GM19043 (cell line): ENCODE data around the gene MTA1.

ENCODE experiments used
- ATAC-seq: cut with Tn5 transposase; IDR thresholded peaks from one replicate; pipeline ENCODE4 v1.9.1; 2021; ENCODE audit warnings: low read depth; ENCODE audit not compliant: unreplicated experiment

The MTA1 gene

DNA sequence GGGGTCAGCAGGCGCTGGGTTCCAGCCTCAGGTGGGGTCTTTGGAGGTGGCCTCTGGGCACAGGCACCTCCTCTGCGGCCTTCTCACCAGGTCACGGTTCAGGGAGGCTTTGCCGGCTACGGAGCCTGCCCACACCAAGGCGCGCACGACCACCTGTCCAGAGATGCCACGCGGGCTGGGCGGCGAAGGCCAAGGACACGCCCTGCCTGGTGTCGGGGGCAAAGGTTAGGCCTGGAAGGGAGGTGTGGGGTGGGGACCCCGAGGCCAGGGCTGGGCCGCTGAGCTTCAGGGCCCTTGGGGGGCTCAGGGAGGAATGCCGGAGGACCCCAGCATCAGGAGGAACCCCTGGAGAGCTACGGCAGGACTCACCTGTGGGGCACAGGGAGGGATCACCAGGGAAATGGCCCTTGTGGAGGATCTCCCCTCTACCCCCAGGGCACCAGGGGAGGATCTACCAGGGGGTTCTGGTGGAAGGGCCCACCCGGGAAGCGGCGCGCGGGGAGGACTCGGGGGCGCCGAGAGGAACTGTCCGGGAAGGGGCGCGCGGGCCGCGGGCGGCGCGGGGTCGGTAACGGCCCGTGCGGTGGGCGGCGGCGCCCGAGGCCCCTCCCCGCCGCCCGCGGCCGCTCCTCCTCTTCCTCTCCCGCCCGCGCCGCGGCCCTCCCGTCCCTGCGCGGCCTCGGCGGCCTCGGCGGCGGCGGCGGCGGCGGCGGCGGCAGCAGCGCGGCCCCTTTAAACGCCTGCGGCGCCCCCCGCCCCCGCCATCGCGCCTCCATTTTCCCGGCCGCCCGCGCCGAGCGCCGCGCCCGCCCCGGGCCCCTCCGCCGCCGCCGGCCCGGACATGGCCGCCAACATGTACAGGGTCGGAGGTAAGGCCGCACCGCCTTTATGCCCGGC, at the start of gene MTA1:
TSS of gene MTA1 (plus strand) at position 633 of the 897 bp plus-strand sequence. CDS start at position 842, 209 bp downstream.
- ATAC-seq, result no peak

DNA sequence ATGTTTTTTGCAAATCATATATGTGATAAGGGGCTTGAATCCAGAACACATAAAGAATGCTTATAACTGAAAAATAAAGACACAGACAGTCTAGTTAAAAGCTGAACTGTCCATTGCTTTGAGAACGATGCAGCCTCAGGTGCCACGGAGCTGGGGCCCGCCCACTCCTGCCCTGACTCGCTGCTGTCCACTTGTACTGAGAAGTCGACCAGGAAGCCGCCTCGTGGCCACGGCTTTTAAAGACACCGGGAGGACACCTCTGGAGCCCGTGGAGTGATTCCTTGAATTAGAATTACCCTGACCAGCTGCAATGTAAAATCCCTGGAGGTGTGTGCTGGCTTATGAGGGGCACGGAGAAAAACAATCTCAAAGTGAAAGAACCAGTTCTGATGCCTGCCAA, 45.2 kb upstream of the MTA1 start:
- ATAC-seq, result no peak

DNA sequence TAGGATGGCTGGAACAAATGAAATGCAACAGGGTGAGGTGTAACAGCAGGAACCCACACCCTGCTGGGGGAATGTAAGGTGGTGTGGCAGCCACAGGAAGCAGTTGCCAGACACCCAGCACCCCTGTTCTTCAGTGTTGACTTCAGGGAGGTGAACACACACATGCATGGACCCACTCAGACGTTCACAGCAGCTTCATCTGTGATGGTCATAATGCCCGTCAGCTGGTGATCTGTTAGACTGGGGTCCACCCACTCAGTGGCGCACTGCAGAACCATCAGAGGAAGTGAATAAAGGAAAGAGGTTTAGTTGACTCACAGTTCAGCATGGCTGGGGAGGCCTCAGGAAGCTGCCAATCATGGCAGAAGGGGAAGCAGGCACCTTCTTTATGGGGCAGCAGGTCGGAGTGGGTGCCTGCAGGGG, 44.0 kb upstream of the MTA1 start:
- no peak for ATAC-seq

DNA sequence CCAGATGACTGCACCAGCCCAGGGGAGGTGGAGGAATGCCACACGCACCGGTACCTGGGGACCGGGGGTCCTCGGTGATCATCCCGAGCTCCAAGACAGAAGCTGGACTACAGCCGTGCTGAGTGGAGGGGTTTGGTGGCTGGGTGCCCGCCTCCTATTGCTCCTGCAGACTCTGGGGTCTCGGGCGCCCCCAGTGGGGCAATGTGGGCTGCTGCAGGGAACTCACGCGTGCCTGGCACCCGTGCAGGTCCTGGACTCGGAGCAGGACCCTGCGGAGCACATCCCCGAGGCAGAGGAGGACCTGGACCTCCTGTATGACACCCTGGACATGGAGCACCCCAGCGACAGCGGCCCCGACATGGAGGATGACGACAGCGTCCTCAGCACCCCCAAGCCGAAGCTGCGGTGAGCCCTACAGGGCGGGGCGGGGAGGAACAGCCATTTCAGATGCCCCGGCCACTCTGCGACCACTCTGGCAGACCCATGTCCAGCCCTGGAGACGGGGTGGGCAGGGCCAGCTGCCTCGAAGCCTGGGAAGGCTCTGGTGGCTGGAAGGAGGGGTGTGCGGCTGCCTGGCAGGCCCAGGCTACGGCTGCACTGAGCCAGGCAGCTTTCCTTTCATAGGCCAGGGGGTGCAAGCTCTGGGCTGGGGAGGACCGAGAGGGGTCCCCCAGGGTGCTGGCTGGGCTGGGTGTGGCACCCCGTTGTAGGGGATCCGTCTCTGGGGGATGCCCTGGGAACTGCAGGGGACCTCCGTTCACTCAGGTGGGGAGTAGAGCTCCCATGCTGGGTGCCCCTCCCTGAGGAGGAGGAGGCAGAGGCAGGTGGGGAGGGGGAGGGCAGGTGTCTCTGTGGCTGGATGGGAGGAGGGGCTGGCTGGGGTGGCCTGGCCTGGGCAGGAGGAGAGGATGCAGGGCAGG, 42.8 kb upstream of the MTA1 start:
- ATAC-seq, result no peak

DNA sequence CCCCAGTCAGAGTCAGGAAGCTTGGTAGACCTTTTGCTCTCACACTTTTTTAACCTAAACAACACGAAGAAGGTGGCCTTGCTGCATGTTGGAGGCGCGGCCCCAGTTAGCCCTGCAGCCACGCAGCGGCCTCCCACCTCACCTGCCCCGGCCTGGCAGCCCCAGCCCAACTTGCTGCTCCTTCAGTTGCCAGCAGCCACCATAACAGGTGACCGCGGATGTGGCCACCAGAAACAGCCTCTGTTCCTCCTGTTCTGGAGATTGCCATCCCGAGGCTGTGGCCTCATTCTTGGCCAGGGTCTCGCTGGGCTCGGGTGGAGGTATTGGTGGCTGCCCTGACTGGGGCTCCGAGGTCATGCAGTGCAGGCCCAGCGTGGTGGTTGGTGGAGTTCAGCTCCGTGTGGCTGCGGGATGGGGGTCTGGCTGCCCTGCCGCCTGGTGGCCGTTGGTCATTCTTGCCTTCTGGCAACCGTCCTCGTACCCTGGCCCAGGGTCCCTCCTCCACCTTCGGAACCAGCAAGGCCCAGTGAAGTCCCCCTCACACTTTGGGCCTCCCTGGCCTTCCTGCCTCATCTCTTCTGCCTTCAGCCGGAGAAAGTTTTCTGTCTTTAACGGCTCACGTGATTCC, 42.0 kb upstream of the MTA1 start:
- ATAC-seq, result no peak

DNA sequence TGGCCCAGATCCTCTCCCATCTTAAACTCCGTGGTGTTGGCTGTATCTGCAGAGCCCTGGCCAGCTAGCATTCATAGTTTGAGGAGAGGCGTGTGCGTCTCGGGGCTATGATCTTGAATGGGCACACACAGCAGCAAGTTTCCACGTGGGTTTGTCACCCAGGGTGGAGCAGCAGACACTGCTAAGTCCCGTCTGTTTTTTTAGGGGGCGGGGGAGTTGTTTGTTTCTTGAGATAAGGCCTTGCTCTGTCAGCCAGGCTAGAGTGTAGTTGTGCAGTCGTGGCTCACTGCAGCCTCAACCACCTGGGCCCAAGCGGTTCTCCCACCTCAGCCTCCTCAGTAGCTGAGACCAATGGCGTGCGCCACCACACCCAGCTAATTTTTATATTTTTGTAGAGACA, 41.4 kb upstream of the MTA1 start:
- ATAC-seq, result no peak

DNA sequence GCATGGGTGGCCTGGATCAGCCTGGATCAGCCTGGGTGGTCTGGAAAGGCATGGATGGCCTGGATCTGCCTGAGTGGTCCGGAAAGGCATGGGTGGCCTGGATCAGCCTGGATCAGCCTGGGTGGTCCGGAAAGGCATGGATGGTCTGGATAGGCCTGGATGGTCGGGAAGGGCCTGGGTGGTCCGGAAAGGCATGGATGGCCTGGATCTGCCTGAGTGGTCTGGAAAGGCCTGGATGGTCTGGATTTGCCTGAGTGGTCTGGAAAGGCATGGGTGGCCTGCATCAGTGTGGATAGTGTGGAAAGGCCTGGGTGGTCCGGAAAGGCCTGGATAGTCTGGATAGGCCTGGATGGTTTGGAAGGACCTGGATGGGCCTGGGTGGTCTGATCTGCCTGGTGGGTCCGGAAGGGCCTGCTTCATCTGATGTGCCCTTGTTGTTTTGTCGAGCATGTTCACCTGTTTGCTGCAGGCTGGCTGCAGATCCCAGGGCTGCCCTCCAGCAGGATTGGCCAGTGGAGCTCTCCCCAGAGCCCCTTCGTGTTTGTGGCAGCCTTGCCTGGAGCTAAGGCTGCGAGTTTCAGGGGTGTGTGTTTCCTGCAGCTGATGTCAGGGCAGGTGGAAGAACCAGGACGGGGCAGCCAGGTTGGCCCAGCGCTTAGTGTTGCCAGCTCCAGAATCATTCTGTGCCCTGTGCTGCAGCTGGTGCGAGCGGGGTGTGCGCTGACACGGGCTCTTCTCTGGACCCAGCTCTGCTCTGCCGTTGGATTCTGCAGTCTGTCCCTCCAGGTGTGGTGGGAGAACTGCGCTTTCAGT, 40.5 kb upstream of the MTA1 start:
- no peak for ATAC-seq

DNA sequence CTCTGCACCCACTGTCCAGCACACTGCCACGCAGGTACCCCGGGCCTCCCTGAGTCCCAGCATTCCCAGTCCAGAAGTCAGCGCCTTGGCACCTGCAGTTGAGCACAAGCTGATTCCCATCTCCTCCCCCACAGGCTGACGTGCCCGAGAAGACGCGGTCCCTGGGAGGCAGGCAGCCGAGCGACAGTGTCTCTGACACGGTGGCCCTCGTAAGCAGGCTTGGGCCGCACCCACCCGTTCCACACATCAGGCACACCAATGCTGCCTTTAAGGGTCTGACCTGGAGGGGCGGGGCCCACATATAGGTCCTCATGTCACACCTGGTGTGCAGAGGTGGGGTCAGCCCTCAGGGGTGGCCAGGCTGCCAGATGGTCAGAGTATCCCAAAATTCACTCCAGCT, 39.7 kb upstream of the MTA1 start:
- ATAC-seq, result no peak

DNA sequence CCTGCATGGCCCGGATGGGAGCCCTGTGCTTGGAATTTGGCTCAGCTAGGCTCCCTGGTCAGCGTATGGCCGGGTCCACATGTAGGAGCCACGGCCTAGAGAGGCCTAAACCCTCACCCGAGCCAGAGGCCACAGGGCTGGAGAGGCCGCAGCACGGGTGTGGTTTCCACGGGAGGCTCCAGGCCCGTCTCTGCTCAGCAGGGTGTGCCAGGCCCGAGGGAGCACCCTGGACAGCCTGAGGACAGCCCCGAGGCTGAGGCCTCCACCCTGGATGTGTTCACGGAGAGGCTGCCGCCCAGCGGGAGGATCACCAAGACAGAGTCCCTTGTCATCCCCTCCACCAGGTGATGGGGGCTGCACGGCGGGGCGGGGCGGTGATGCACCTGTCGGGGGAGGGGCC, 38.9 kb upstream of the MTA1 start:
- ATAC-seq, result no peak

DNA sequence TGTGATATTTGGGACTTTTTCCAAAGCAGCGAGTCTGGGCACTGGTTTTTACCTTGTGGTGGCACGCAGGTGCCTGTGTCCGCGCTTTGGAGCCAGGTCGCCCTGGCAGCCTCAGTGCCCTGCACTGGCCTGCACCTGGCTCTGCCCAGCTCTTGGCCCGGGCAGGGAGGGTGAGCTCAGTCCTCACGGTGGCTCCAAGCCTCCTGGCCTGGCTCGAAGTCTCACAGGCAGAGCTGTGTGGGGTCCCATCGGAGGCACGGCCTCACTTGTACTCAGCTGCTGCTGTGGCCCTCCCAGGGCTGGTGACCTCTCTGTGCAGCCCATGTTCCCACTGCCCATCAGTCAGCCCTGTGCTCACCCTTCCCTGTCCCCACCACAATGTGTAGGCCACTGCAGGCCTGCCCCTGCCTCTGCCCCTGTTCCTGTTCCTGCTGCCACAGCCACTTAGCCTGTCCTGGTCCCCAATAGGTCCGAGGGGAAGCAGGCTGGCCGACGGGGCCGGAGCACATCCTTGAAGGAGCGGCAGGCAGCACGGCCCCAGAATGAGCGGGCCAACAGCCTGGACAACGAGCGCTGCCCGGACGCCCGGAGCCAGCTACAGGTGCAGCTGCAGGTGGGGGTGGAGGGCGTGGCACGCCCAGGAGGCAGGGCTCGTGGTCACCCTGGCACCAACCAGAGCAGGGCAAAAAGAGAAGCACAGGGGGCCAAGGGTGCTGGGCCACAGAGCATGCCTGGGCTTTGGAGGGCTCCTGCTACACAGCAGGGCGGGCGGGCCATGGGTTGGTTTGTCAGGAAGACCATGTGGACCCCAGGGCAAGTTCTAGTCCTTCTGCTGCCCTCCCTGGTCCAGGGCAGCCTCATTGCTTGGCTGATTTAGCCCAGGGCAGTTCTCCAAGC, 37.9 kb upstream of the MTA1 start:
- ATAC-seq, result no peak

DNA sequence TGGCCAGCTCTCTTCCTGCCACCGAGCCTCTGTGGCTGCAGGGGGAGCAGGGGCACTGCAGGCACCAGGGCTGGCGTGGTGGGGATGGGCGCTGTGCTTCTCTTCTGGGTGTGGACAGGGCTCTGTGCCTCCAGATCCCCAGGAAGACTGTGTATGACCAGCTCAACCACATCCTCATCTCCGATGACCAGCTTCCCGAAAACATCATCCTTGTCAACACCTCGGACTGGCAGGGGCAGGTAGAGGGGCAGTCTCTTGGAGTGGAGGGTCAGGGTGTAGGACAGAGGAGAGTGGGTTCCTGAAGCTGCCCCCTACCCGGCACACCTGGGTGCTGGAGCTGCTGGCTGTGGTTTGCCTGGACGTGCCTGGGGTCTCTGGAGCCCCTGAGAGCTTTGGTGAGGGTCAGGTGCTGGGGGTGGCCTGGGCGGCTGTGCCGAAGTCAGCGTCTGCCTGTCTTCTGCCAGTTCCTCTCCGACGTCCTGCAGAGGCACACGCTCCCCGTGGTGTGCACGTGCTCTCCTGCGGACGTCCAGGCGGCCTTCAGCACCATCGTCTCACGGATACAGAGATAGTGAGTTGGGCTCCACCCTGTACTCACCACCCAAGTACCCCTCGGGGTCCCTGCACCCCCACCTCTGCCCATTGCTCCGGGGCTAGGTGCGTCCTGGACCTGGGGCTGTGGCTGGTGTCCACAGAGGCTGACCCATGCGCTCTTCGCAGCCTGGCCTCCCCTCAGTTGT, 37.1 kb upstream of the MTA1 start:
- ATAC-seq, result no peak

DNA sequence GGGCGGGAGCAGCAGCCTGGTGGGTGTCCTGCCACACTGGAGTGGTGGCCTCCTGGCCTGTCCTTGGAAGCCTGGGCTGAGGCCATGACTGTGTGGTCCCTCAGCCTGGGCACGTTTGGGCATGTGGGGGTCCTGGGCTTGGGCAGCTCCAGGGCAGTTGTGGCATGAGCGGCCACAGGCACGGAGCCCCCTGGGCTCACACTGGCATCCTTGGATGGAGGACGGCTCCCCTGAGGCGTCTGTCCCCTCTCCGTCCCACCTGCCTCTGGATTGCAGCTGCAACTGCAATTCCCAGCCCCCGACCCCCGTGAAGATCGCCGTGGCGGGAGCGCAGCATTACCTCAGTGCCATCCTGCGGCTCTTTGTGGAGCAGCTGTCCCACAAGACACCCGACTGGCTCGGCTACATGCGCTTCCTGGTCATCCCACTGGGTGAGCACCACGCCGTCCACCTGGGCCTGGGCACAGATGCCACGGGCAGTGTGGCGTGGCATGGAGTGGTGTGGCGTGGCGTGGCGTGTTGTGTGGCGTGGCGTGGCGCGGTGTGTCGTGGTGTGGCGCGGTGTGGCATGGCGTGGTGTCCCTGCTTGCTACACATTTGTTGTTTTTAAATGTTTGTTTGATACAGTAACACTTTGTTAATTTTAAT, 36.4 kb upstream of the MTA1 start:
- no peak for ATAC-seq

DNA sequence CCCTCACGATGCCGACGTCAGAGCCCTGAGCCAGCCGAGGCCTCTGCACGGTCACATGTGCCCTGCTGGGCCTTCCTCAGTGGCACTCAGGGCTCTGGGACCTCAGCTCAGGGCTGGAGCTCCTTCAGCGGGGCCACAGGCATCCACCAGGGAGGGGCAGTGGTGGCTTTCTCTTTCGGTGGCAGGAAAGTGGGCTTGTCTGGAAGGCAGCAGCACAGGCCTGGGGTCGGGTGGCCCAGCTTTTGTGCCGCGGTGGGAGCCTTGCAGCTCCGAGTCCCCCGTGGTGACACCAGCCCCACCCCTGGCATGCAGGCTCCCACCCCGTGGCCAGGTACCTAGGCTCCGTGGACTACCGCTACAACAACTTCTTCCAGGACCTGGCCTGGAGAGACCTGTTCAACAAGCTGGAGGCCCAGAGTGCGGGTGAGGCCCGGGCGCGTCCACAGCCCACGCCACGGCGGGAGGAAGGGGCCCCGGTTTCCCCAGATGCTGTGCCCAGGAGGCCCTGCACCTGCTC, 35.5 kb upstream of the MTA1 start:
- no peak for ATAC-seq

DNA sequence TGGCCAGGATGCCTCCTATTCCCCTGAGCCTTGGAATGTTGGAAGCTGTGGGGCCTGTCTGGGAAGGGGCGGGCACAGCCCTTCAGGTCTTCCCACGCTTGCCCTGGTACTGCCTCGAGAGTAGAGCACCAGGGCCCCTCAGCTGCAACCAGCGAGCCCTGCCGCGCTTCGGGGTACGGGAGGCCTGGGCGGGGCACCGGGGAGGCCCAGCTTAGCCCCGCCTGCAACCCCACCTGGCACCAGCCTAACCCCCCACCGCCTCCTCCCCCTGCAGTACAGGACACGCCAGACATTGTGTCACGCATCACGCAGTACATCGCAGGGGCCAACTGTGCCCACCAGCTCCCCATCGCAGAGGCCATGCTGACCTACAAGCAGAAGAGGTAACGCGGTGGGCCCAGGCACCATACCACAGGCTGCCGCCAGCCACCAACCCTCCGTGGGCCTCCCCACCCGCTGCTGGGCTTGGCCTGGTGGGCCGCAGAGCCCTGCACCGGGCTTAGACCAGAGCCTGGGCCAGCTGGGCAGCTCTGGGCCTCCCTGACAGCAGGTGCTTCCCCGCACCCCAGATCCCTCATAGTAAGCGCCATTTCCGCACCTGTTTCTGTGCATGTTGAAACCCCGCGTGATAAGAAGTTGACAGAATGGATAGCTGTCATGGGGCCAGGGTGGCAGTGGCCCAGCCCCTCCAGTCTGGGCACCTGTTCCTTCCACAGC, 34.9 kb upstream of the MTA1 start:
- ATAC-seq, result no peak

DNA sequence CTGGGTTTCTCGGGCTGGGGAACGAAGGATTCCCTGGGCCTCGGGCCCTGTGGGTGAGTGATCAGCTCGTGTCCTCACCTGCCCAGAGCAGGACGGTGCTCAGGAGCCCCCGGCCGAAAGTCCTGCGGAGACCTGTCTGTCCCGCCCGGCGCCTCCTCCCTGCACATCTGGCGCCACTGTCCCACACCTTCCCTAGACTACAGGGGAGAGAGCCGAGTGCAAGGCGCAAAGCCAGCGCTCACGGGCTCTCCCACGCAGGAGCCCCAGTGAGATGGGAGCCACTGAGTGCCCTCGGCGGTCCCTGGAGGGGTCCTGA, 34.3 kb upstream of the MTA1 start:
- ATAC-seq, result no peak

DNA sequence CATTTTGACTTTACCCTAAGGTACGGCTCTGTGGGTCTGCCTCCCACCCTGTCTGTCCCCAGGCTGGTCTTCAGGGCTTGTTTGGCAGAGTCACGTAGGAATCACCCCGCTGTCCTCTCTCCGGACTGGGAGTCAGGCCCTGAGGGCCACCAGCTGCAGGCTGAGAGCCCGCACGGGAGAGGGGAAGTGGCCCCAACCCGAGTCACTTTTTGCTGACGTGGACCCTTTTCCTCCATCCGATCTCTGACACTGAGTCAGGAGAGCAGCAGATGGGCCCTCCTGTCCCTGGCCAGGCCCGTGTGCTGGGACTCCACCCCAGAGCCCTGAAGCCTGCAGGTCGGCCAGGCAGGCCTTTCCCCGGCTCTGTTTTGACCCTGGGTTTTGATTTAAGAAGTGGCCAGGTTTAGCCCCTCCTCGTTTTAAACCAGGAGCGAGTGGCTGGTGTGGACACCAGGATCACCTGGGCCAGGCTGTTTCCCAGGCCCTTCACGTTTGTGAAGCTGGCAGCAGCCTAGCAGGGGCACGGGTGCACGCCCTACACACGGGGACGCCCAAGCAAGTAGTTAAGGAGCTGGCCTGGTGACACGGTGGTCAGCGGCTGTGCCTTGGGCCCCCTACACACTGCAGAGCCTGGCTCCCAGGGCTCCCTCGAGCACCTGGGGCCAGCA, 33.8 kb upstream of the MTA1 start:
- no peak for ATAC-seq
